B cell (primary cell): ENCODE measurements around the gene NLRP4. TPM values are rescaled to one million over a fixed set of nuclear protein-coding genes. Genes with fewer than 3 reads are reported as not detected.

Experiments used
- ATAC-seq: fragments of 200-7000 bp; cut with Tn5 transposase; one replicate; pipeline ENCODE4 v1.10.0; 2021; ENCODE audit warnings: low read depth, mild to moderate bottlenecking, moderate number of reproducible peaks, moderate library complexity
- CTCF ChIA-PET: fragments of 350-600 bp; sonication (Branson Sonifier 250); formaldehyde crosslinking; loops from one replicate; lab custom pipeline; 2021; ENCODE audit warnings: antibody characterized with exemption, inconsistent platforms; lab: Charles Lee
- POLR2A ChIA-PET: fragments of 350-600 bp; sonication (Branson Sonifier 250); formaldehyde crosslinking; loops from one replicate; lab custom pipeline; 2021; ENCODE audit warnings: antibody characterized with exemption; lab: Charles Lee
- DNase-seq: peaks from one replicate; pipeline ENCODE4 v3.0.0; 2013
- H2AFZ ChIP-seq: 2 replicates; pipeline ENCODE4 v1.6.1; 2012; ENCODE audit warnings: mild to moderate bottlenecking, low read depth, low read length; ENCODE audit not compliant: insufficient read depth, poor library complexity, severe bottlenecking
- H3K27ac ChIP-seq, 2 donors: 1 replicate in 1 of 2; 2 replicates in 1 of 2; pipeline ENCODE4 v1.5.1; 2012 to 2013; ENCODE audit warnings: low read length in 2 of 2, mild to moderate bottlenecking in 2 of 2, moderate library complexity in 1 of 2
- H3K27me3 ChIP-seq, 4 experiments: fragments of 200-600 bp in 1 of 4; sonication (generic) in 1 of 4; replicated peaks in 1 of 4; 1 replicate in 2 of 4; 2 replicates in 2 of 4; pipeline versions ENCODE4 v1.6.1 to v1.7.0; 2013 to 2016; ENCODE audit warnings: low read length in 3 of 4, mild to moderate bottlenecking in 2 of 4, mixed read lengths in 1 of 4, moderate library complexity in 1 of 4; ENCODE audit not compliant: insufficient read depth in 4 of 4, control insufficient read depth in 3 of 4; ENCODE audit errors: control extremely low read depth in 1 of 4
- H3K36me3 ChIP-seq, 2 experiments: replicated peaks in 1 of 2; 1 replicate in 1 of 2; 2 replicates in 1 of 2; pipeline versions ENCODE4 v1.6.1 to v1.7.1; 2013; ENCODE audit warnings: low read length in 1 of 2; ENCODE audit not compliant: insufficient read depth in 2 of 2, control insufficient read depth in 1 of 2; ENCODE audit errors: control extremely low read depth in 1 of 2, extremely low read depth in 1 of 2
- H3K4me1 ChIP-seq, 2 donors: fragments of 200-600 bp in 1 of 2; sonication (generic) in 1 of 2; 1 replicate in 1 of 2; 2 replicates in 1 of 2; pipeline versions ENCODE4 v1.5.1 to v1.6.1; 2013 to 2017; ENCODE audit warnings: low read length in 2 of 2; ENCODE audit not compliant: control insufficient read depth in 2 of 2, insufficient read depth in 2 of 2
- H3K4me2 ChIP-seq: replicated peaks from 2 replicates; pipeline ENCODE3; 2012; ENCODE audit warnings: mild to moderate bottlenecking, low read depth, low read length; ENCODE audit not compliant: poor library complexity, severe bottlenecking
- H3K4me3 ChIP-seq, 5 experiments: fragments of 200-600 bp in 1 of 5; sonication (generic) in 1 of 5; 1 replicate in 3 of 5; 2 replicates in 2 of 5; pipeline versions ENCODE4 v1.5.1 to v1.7.0; 2011 to 2016; ENCODE audit warnings: low read length in 4 of 5, mild to moderate bottlenecking in 4 of 5, low read depth in 2 of 5, control low read depth in 1 of 5, moderate library complexity in 1 of 5; ENCODE audit not compliant: insufficient read depth in 1 of 5; ENCODE audit errors: control extremely low read depth in 1 of 5, extremely low read depth in 1 of 5
- H3K79me2 ChIP-seq: fragments of 200-600 bp; sonication (generic); one replicate; pipeline ENCODE4 v1.6.0; 2016; ENCODE audit warnings: low read length; ENCODE audit not compliant: control insufficient read depth, insufficient read depth
- H3K9ac ChIP-seq: fragments of 200-600 bp; sonication (generic); 2 replicates; pipeline ENCODE4 v1.6.1; 2017; ENCODE audit warnings: mild to moderate bottlenecking, low read length, moderate library complexity
- H3K9me3 ChIP-seq, 3 donors: one replicate each; pipeline versions ENCODE4 v1.6.1 to v1.7.1; 2013; ENCODE audit warnings: low read length in 2 of 3; ENCODE audit not compliant: control insufficient read depth in 2 of 3, insufficient read depth in 1 of 3; ENCODE audit errors: control extremely low read depth in 1 of 3
- H4K20me1 ChIP-seq: 2 replicates; pipeline ENCODE4 v1.6.0; 2012; ENCODE audit warnings: mild to moderate bottlenecking, low read length; ENCODE audit not compliant: insufficient read depth, control insufficient read depth, poor library complexity, severe bottlenecking
- H3K27ac Mint-ChIP-seq: one replicate; pipeline ENCODE4 v1.8.0; 2021; ENCODE audit warnings: mixed read lengths
- H3K27me3 Mint-ChIP-seq: one replicate; pipeline ENCODE4 v1.8.0; 2021; ENCODE audit warnings: mixed read lengths
- H3K4me1 Mint-ChIP-seq: one replicate; pipeline ENCODE4 v1.8.0; 2021; ENCODE audit warnings: mixed read lengths
- H3K4me3 Mint-ChIP-seq: one replicate; pipeline ENCODE4 v1.8.0; 2021; ENCODE audit warnings: mixed read lengths
- H3K9me3 Mint-ChIP-seq: one replicate; pipeline ENCODE4 v1.8.0; 2022; ENCODE audit warnings: mixed read lengths; ENCODE audit not compliant: insufficient read depth
- CTCF ChIP-seq: fragments of 200-600 bp; IDR thresholded peaks from one replicate; pipeline ENCODE4 v1.8.0; 2022; ENCODE audit warnings: antibody characterized with exemption, mild to moderate bottlenecking
- EZH2 ChIP-seq: IDR thresholded peaks from 2 replicates; pipeline ENCODE4 v1.6.1; 2012; ENCODE audit warnings: borderline replicate concordance, low read depth, mild to moderate bottlenecking, moderate library complexity, low read length; ENCODE audit not compliant: insufficient read depth, poor library complexity, severe bottlenecking
- WGBS: methylation state at CpG from one replicate; pipeline ENCODE4 v1.1.5; 2013; ENCODE audit warnings: missing lambda C conversion rate; ENCODE audit not compliant: insufficient coverage; 5-methylcytosine and 5-hydroxymethylcytosine counted together
- intact Hi-C: fragments of 100-400 bp; cut with micrococcal nuclease; formaldehyde crosslinking; loops from one replicate; pipeline ENCODE4 v1.10.0; 2022
- polyA minus RNA-seq: library from RNA; depleted of rRNA, polyadenylated mRNA; stranded (reverse); fragments of >200 nt; gene quantifications from 2 replicates; pipeline ENCODE4 v1.2.3, GENCODE V29; 2012
- polyA plus RNA-seq: library from polyadenylated mRNA; depleted of rRNA; stranded (reverse); fragments of >200 nt; gene quantifications from 2 replicates; pipeline ENCODE4 v1.2.3, GENCODE V29; 2012
- total RNA-seq, 2 donors: library from RNA; stranded (reverse); fragments of 120-200 nt in 1 of 2; gene quantifications; 1 replicate in 1 of 2; 2 replicates in 1 of 2; pipeline versions ENCODE4 v1.2.3 to v1.2.4, GENCODE V29; 2013 to 2022

The NLRP4 gene
- total RNA-seq (0.15 and 0.19 TPM in 2 replicates), polyA plus RNA-seq (0.45 and 1.3 TPM in 2 replicates), polyA minus RNA-seq (1.00 and 3.9 TPM in 2 replicates)
- total RNA-seq (2013), result 0.68 TPM

- H3K9ac ChIP-seq, result no peak within 1 kb of the TSS
- H3K27me3 ChIP-seq, result no peaks in the 10 kb centered on the region
- ATAC-seq (no peak), DNase-seq (no peak)
- no peak within 1 kb of the TSS for H2AFZ ChIP-seq
- no peaks in the 10 kb centered on the region for H4K20me1 ChIP-seq
- H3K27me3 Mint-ChIP-seq, result peaks cover 3% of the 10 kb centered on the region
- H3K4me2 ChIP-seq, result no peak within 1 kb of the TSS
- TF ChIP-seq EZH2, result no peak
- no peak for TF ChIP-seq CTCF
- peaks cover 0 to under 1% (median 0%) of the 10 kb centered on the region in 3 donors for H3K9me3 ChIP-seq
- H3K4me1 Mint-ChIP-seq, result no peaks in the 10 kb centered on the region
- ChIA-PET CTCF (no interaction called here), POLR2A (no interaction called here)
- H3K4me3 ChIP-seq, result no peak within 1 kb of the TSS
- H3K4me3 Mint-ChIP-seq, result no peak within 1 kb of the TSS
- intact Hi-C loops, result no loop called here
- no peaks in the 10 kb centered on the region for H3K4me1 ChIP-seq
- no peak within 1 kb of the TSS for H3K27ac ChIP-seq
- H3K79me2 ChIP-seq, result no peaks in the 10 kb centered on the region
- H3K9me3 Mint-ChIP-seq, result no peaks in the 10 kb centered on the region
- H3K27ac Mint-ChIP-seq, result no peak within 1 kb of the TSS
- WGBS, result 92% methylated on average over 14 of the region's 16 CpGs
- no peaks in the 10 kb centered on the region for H3K36me3 ChIP-seq
These were observed at the start of gene NLRP4 for GRCh38 chr19:55836340-55836739. Gene NLRP4 (plus strand): TSS chr19:55836540. CDS start chr19:55852081, 15,541 bp downstream.

- Histone ChIP-seq H3K36me3 (no peaks in the 10 kb centered on the region), H3K4me1 (no peaks in the 10 kb centered on the region), H2AFZ (no peak overlapping the region), H4K20me1 (no peaks in the 10 kb centered on the region), H3K9ac (no peak overlapping the region), H3K79me2 (no peaks in the 10 kb centered on the region), H3K27ac (no peak overlapping the region), H3K27me3 (no peaks in the 10 kb centered on the region), H3K4me2 (no peak overlapping the region), H3K9me3 (no peaks in the 10 kb centered on the region), H3K4me3 (no peak overlapping the region)
- H3K9me3 Mint-ChIP-seq, result no peaks in the 10 kb centered on the region
- 91% methylated on average over 9 of the region's 11 CpGs for WGBS
- no peak overlapping the region for H3K27ac Mint-ChIP-seq
- no peak overlapping the region for H3K4me3 Mint-ChIP-seq
- CTCF ChIA-PET, result interaction anchor here (1.1 kb wide), 1 partner anchor 15 kb away, joined by 4 read pairs; no protein-coding TSS in a partner anchor
- peaks cover 8% of the 10 kb centered on the region for H3K27me3 Mint-ChIP-seq
- TF ChIP-seq EZH2 (no peak), CTCF (no peak)
- no peaks in the 10 kb centered on the region for H3K4me1 Mint-ChIP-seq
- no peak for ATAC-seq
- POLR2A ChIA-PET, result no interaction called here
- DNase-seq, result no peak
- intact Hi-C loops, result no loop called here
These were observed 41.3 kb upstream of the NLRP4 start for GRCh38 chr19:55795021-55795420.
